Femur (tissue), 1 donor: Measurements from ENCODE around the gene RTP5.

Experiments used
- DNase-seq: peaks from one replicate; pipeline ENCODE4 v3.0.0-alpha.2; 2017

The RTP5 gene

GRCh38 chr2:241858206-241859016, 11.1 kb upstream of the RTP5 start, which contains the start of gene PDCD1:
Gene PDCD1 (minus strand): TSS chr2:241858894. CDS start chr2:241858838, 56 bp downstream.
- peak; percentile 23 for DNase-seq

GRCh38 chr2:241859017-241859435, 10.5 kb upstream of the RTP5 start:
- no peak for DNase-seq

DNA sequence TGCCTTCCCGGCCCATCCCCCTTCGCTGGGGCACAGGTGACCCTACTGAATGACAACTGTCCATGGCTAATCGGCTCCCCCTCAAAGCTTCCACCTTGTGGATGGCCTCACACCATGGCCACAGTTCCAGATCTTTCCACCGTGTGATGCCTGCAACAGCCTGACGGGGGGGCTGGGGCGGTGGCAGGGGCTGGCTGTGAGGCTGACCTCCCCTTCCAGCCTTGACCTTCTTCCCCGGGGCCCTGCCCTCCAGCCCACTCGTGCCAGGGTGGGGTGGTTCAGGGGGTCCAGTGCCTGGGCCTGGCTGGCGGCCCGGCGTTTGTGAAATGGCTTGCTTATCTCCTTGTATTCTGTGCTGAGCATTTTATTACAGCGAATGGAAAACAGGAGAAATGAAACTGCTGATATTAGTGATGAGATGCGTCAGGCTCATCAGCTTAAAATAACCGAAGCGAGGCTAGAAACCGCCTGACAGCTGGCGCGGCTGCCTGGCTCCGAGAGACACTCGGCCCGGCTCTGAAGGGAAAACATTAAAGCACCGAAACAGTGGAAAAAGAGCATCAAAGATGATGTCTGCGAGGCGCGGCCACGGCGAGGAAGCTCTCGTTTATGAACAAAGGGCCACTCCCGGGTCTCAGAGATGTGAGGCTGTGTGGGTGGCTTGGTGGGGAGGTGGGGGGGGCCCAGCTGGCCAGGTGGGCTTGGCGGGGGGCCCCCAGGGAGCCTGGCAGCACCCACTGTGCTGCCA, 9.9 kb upstream of the RTP5 start:
- DNase-seq = peak; percentile 82

DNA sequence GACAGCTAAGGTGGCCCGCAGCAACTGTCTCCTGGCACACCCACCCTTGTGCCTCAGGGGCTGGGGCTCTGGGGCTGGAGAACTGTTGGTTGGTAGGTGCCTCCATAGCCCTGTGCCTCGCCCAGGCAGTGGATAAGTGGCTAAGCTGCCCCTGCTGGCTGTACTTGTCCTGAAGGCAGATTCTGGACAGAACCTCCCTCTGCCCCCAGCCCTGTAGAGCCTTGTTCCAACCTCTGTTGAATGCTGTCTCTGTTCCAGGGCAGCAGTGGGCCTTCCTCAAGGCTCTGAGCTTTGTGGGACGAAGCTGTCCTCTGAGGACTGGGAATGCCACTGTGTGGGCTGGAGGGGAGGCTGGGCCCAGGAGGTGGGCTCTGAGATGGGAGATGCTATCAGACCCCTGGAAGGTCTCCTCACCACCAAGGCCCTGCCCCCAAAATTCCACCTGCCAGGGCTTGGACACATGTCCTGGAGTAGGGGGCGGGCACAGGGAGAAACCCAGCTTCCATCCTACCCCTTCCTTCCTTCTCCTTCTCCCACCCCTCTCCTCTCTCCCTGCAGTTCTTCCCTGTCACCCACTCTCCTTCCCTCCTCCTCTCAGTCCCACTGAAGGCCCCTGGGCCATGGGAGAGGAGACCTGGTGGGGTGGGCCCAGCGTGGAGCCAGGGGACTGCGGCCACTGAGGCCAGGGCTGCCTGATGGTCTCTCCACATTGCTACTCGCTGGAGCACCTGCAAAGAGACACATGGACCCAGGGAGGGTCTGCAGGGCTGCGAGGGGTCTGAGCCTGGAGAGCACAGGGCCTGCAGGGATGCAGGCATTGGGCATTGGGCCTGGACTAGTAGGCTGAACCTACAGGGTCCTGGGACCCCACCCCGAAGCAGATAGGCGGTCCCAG, 9.1 kb upstream of the RTP5 start:
- peak; percentile 32 for DNase-seq

DNA sequence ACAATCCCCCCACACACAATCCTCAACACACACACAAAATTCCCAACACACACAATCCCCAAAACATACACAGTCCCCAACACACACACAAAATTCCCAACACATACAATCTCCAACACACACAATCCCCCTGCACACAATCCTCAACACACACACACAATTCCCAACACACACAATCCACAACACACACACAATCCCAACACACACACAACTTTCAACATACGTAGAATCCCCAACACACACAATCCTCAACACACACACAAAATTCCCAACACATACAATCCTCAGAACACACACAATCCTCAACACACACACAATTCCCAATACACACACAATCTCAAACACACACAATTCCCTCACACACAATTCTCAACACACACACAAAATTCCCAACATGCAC, 8.3 kb upstream of the RTP5 start:
- no peak for DNase-seq

GRCh38 chr2:241862093-241862492, 7.4 kb upstream of the RTP5 start:
- no peak for DNase-seq

GRCh38 chr2:241862775-241863535, 6.6 kb upstream of the RTP5 start:
- no peak for DNase-seq

DNA sequence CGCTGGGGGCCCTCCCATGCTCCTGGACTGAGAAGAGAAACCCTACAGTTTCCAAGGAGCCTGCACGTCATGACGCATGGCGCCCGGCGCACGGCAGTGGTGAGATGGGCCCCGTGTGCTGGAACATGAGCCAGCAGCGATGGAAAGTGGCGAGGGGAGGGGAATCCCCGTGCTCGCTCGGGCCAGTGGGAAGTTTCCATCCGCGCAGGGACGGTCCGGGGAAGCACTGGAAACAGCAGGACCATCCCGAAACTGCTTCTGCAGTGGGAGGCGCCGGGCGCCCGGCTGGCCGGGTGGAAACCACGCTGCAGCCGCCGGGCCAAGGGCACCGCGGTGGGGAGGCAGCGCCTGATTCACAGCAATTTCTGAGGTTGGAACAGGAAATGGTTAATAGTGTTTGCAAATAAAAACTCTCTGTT, 6.0 kb upstream of the RTP5 start:
- DNase-seq = peak; percentile 84

DNA sequence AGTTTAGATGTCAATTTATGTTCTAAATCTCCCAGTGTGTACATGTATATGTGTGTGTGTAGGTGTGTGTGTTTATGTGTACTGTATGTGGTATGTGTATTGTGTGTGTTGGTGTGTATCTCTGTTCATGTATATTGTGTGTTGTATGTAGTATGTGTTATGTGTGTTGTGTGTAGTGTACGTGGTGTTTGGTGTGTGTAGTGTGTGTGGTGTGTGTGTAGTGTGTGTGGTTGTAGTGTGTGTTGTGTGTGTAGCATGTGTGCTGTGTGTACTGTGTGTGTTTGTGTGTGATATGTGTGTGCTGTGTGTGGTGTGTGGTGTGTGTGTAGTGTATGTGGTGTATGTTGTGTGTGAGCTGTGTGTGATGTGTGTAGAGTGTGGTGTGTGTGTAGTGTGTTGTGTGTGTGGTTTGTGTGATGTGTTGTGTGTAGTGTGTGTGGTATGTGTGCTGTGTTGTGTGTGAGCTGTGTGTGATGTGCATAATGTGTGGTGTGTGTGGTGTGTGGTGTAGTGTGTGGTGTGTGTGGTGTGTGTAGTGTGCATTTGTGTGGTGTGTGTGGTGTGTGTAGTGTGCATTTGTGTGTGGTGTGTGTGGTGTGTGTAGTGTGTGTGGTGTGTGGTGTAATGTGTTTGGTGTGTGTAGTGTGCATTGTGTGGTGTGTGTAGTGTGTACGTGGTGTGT, 5.2 kb upstream of the RTP5 start:
- DNase-seq = no peak

- DNase-seq = no peak
Observed at GRCh38 chr2:241864850-241865213, 4.7 kb upstream of the RTP5 start.

GRCh38 chr2:241865416-241865956, 4.0 kb upstream of the RTP5 start:
- DNase-seq = no peak

- DNase-seq = peak; percentile 65
Observed at GRCh38 chr2:241865957-241866789, 3.4 kb upstream of the RTP5 start.

DNA sequence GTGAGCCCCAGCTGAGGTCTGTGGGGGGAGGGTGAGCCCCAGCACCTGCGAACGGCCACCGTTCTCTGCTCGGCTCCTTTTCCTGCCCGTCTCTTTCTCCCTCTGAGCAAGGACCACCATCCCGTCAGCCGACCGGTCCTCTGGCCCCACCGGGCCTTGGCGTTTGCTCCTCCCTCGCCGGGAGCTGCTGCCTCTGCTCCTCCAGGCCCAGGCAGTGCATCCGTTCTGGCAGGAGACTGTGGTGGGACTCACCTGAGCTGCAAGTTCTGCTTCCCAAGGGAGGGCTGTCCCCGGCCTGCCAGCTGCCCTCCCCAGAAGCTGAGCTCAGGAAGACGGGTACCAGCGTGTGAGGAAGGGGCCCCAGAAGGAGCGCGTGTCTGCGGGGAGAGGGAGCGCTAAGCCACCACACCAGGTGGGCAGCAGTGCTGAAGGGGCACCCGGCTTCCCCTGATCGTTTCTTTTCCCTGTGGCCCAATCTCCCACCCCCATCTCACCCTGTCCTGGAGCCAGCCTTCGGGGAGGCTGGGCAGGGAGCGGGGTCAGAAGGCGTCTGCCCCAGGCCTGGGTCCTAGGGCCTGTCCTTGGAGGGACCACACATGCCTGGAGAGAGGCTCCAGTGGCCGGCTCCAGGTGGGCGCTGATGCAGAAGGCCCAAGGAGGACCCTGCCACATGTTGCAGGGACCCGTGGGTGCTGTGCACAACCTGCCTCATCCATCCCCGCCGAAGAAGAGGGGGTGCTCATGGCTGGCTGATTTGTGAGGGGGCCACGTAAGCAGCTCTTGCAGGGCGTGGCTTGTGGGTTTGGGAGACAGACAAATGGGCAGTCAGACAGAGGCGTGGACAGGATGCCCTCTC, 2.5 kb upstream of the RTP5 start:
- no peak for DNase-seq

GRCh38 chr2:241867776-241868420, 1.6 kb upstream of the RTP5 start:
- DNase-seq = peak; percentile 29

GRCh38 chr2:241868661-241869081, 858 bp upstream of the RTP5 start:
- DNase-seq = no peak

DNA sequence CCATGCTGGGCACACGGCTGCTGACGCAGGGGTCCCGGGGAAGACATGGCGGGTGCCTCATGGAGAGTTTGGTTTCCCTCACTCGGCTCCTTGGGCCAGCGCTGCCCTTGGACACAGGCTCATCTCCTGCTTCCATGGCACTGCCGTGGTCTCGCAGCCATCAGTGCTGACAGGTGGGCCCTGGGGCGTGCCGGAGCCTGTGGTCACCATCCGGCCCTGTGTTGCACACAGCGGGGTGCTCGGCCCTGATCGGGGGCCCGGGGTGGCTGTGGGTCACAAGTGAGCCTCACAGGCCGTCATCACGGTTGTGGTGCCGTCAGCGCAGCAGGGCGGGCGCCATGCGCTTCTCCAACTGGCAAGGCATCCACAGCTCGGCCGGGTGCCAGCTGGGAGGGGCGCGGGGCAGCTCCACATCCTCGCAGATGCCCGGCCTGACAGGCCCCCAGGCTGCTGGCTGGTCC, 582 bp downstream of the RTP5 start:
- peak; percentile 16 for DNase-seq

- peak; percentile 39 for DNase-seq
Observed at GRCh38 chr2:241870611-241871537, 1.3 kb downstream of the RTP5 start.
